Osteoblast (primary cell): ENCODE results near the gene MROH2B. TPM values are rescaled to one million over a fixed set of nuclear protein-coding genes. Genes with fewer than 3 reads are reported as not detected.
A peak's percentile ranks its signal among the peaks of the same experiment; 100 is the strongest.
"Not testable (repeated sequence)": the region's sequence is repeated elsewhere in the genome, so short reads cannot be mapped to it uniquely, and the experiment has no call there.

Source experiments
- DNase-seq: peaks from one replicate; pipeline ENCODE4 v3.0.0; 2011; ENCODE audit warnings: low spot score, mixed read lengths; ENCODE audit not compliant: insufficient read length; ENCODE audit errors: missing footprints
- H2AFZ ChIP-seq: 2 replicates; pipeline ENCODE4 v1.6.0; 2011; ENCODE audit warnings: mild to moderate bottlenecking, low read length
- H3K27ac ChIP-seq: 2 replicates; pipeline ENCODE4 v1.5.1; 2011; ENCODE audit warnings: mild to moderate bottlenecking, low read depth, low read length, moderate library complexity
- H3K27me3 ChIP-seq: 2 replicates; pipeline ENCODE4 v1.6.0; 2012; ENCODE audit warnings: mild to moderate bottlenecking, control low read depth, inconsistent platforms, low read length, moderate library complexity; ENCODE audit not compliant: insufficient read depth
- H3K36me3 ChIP-seq: 2 replicates; pipeline ENCODE4 v1.5.1; 2011; ENCODE audit warnings: mild to moderate bottlenecking, low read length, control low read depth, moderate library complexity; ENCODE audit not compliant: insufficient read depth
- H3K4me1 ChIP-seq: 2 replicates; pipeline ENCODE4 v1.5.1; 2011; ENCODE audit warnings: mild to moderate bottlenecking, low read length, control low read depth, moderate library complexity; ENCODE audit not compliant: insufficient read depth
- H3K4me2 ChIP-seq: 2 replicates; pipeline ENCODE4 v1.6.0; 2011; ENCODE audit warnings: mild to moderate bottlenecking, low read length; ENCODE audit not compliant: insufficient read depth
- H3K4me3 ChIP-seq: fragments of 200-600 bp; sonication (generic); 3 replicates; pipeline ENCODE4 v1.5.1; 2012; ENCODE audit warnings: mild to moderate bottlenecking, low read length, inconsistent platforms; ENCODE audit not compliant: insufficient read depth
- H3K79me2 ChIP-seq: 2 replicates; pipeline ENCODE4 v1.6.0; 2012; ENCODE audit warnings: mild to moderate bottlenecking, low read length, control low read depth, inconsistent platforms; ENCODE audit not compliant: insufficient read depth
- H3K9me3 ChIP-seq: 2 replicates; pipeline ENCODE4 v1.5.1; 2011; ENCODE audit warnings: low read depth, low read length, control low read depth
- H4K20me1 ChIP-seq: 2 replicates; pipeline ENCODE4 v1.6.0; 2012; ENCODE audit warnings: mild to moderate bottlenecking, low read length, control low read depth; ENCODE audit not compliant: insufficient read depth
- CTCF ChIP-seq: IDR thresholded peaks from 2 replicates; pipeline ENCODE4 v1.5.1; 2011; ENCODE audit warnings: mild to moderate bottlenecking, low read depth, low read length, moderate library complexity; ENCODE audit errors: extremely low read depth
- total RNA-seq: library from RNA; depleted of rRNA; stranded (reverse); fragments of >200 nt; gene quantifications from 2 replicates; pipeline ENCODE4 v1.2.3, GENCODE V29; 2012

Gene MROH2B
- total RNA-seq, 1 donor, result not detected

GRCh38 chr5:41032973-41033372 lies 38.2 kb downstream of the MROH2B start:
- no peaks in the 10 kb centered on the region for H3K9me3 ChIP-seq
- TF ChIP-seq CTCF, result no peak

DNA sequence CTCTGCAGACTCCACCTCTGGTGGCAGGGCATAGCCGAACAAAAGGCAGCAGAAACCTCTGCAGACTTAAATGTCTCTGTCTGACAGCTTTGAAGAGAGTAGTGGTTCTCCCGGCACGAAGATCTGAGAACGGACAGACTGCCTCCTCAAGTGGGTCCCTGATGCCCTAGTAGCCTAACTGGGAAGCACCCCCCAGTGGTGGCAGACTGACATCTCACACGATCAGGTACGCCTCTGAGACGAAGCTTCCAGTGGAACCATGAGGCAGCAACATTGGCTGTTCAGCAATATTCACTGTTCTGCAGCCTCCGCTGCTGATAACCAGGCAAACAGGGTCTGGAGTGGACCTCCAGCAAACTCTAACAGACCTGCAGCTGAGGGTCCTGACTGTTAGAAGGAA lies 48.5 kb downstream of the MROH2B start:
- H3K27ac ChIP-seq, H3K27me3 ChIP-seq, H4K20me1 ChIP-seq, H3K4me3 ChIP-seq, H3K4me1 ChIP-seq, H3K4me2 ChIP-seq, H3K36me3 ChIP-seq, H2AFZ ChIP-seq, H3K9me3 ChIP-seq, H3K79me2 ChIP-seq: not testable (repeated sequence)
- DNase-seq, result peak; percentile 32

More at GRCh38 chr5:41032973-41033372, 38.2 kb downstream of the MROH2B start:
- H3K27ac ChIP-seq, result no peak overlapping the region
- no peaks in the 10 kb centered on the region for H3K27me3 ChIP-seq
- no peaks in the 10 kb centered on the region for H3K79me2 ChIP-seq
- H4K20me1 ChIP-seq, result no peaks in the 10 kb centered on the region
- no peak overlapping the region for H2AFZ ChIP-seq
- DNase-seq, result no peak
- no peaks in the 10 kb centered on the region for H3K36me3 ChIP-seq
- H3K4me1 ChIP-seq, result no peaks in the 10 kb centered on the region
- no peak overlapping the region for H3K4me2 ChIP-seq
- H3K4me3 ChIP-seq, result no peak overlapping the region

- no peak overlapping the region for H3K4me3 ChIP-seq
- H3K4me2 ChIP-seq, result no peak overlapping the region
- no peak for DNase-seq
- H3K4me1 ChIP-seq, result peaks cover 3% of the 10 kb centered on the region
- H3K27ac ChIP-seq, result no peak overlapping the region
- H3K79me2 ChIP-seq, result no peaks in the 10 kb centered on the region
- TF ChIP-seq CTCF, result no peak
- H3K36me3 ChIP-seq, result no peaks in the 10 kb centered on the region
- H3K27me3 ChIP-seq, result no peaks in the 10 kb centered on the region
- H2AFZ ChIP-seq, result no peak overlapping the region
- H3K9me3 ChIP-seq, result no peaks in the 10 kb centered on the region
- H4K20me1 ChIP-seq, result no peaks in the 10 kb centered on the region
These were observed 58.8 kb downstream of the MROH2B start for GRCh38 chr5:41012318-41012717.

- no peak overlapping the region for H3K27ac ChIP-seq
- H4K20me1 ChIP-seq, result no peaks in the 10 kb centered on the region
- H3K9me3 ChIP-seq, result no peaks in the 10 kb centered on the region
- DNase-seq, result no peak
- TF ChIP-seq CTCF, result no peak
- no peaks in the 10 kb centered on the region for H3K79me2 ChIP-seq
- no peak overlapping the region for H3K4me2 ChIP-seq
- H3K27me3 ChIP-seq, result no peaks in the 10 kb centered on the region
- H2AFZ ChIP-seq, result no peak overlapping the region
- no peak overlapping the region for H3K4me3 ChIP-seq
- no peaks in the 10 kb centered on the region for H3K36me3 ChIP-seq
- peaks cover 3% of the 10 kb centered on the region for H3K4me1 ChIP-seq
These were observed 60.6 kb downstream of the MROH2B start for GRCh38 chr5:41010572-41010971.

GRCh38 chr5:41009232-41009631 lies 61.9 kb downstream of the MROH2B start:
- Histone ChIP-seq H3K4me2 (peak overlapping the region; percentile 16), H3K9me3 (no peaks in the 10 kb centered on the region), H3K27ac (no peak overlapping the region), H3K36me3 (no peaks in the 10 kb centered on the region), H3K4me3 (no peak overlapping the region), H2AFZ (no peak overlapping the region), H3K4me1 (peaks cover 3% of the 10 kb centered on the region), H4K20me1 (no peaks in the 10 kb centered on the region), H3K27me3 (no peaks in the 10 kb centered on the region), H3K79me2 (no peaks in the 10 kb centered on the region)
- TF ChIP-seq CTCF, result no peak
- DNase-seq, result peak; percentile 68
